Activated T-cell treated with anti-CD3 and anti-CD28 coated beads for 48 hours (primary cell): ENCODE results near the gene TBC1D5.

ENCODE experiments used
- DNase-seq: peaks from one replicate; pipeline ENCODE4 v3.0.0-alpha.2; 2020; ENCODE audit warnings: low read depth

Gene TBC1D5

GRCh38 chr3:17479681-17480405 lies 262.6 kb downstream of the TBC1D5 start:
- no peak for DNase-seq

- no peak for DNase-seq
Observed at GRCh38 chr3:17478673-17479072, 263.8 kb downstream of the TBC1D5 start.

- DNase-seq: no peak
Observed at GRCh38 chr3:17473761-17474160, 268.7 kb downstream of the TBC1D5 start.

- no peak for DNase-seq
Observed at GRCh38 chr3:17469954-17470353, 272.5 kb downstream of the TBC1D5 start.

GRCh38 chr3:17469520-17469919 lies 272.9 kb downstream of the TBC1D5 start:
- no peak for DNase-seq

- DNase-seq: no peak
Observed at GRCh38 chr3:17466028-17466427, 276.4 kb downstream of the TBC1D5 start.

- DNase-seq: no peak
Observed at GRCh38 chr3:17459470-17459993, 282.9 kb downstream of the TBC1D5 start.

GRCh38 chr3:17456650-17457049 lies 285.8 kb downstream of the TBC1D5 start:
- no peak for DNase-seq

- no peak for DNase-seq
Observed at GRCh38 chr3:17456046-17456445, 286.4 kb downstream of the TBC1D5 start.

GRCh38 chr3:17444865-17445264 lies 297.6 kb downstream of the TBC1D5 start:
- DNase-seq: no peak

- no peak for DNase-seq
Observed at GRCh38 chr3:17443142-17443541, 299.3 kb downstream of the TBC1D5 start.

GRCh38 chr3:17442332-17443049 lies 299.9 kb downstream of the TBC1D5 start:
- DNase-seq: no peak

GRCh38 chr3:17433876-17434275 lies 308.6 kb downstream of the TBC1D5 start:
- DNase-seq: no peak

- no peak for DNase-seq
Observed at GRCh38 chr3:17432236-17432635, 310.2 kb downstream of the TBC1D5 start.

GRCh38 chr3:17431484-17432045 lies 310.9 kb downstream of the TBC1D5 start:
- DNase-seq: no peak

- DNase-seq: no peak
Observed at GRCh38 chr3:17431004-17431403, 311.4 kb downstream of the TBC1D5 start.

GRCh38 chr3:17430582-17430981 lies 311.8 kb downstream of the TBC1D5 start:
- DNase-seq: no peak

- no peak for DNase-seq
Observed at GRCh38 chr3:17423786-17424536, 318.5 kb downstream of the TBC1D5 start.

- no peak for DNase-seq
Observed at GRCh38 chr3:17422636-17423035, 319.8 kb downstream of the TBC1D5 start.

GRCh38 chr3:17420668-17421067 lies 321.8 kb downstream of the TBC1D5 start:
- no peak for DNase-seq

- no peak for DNase-seq
Observed at GRCh38 chr3:17412950-17413530, 329.4 kb downstream of the TBC1D5 start.
